Measurements from ENCODE around the gene MAP4K3.

MAP4K3 gene

GRCh38 chr2:39443009-39443408 lies 5.9 kb upstream of the MAP4K3 start:
- DNase-seq: no peak

- peak; percentile 42 for DNase-seq
Observed at GRCh38 chr2:39437522-39438296, 624 bp upstream of the MAP4K3 start.

- no peak for DNase-seq
Observed at GRCh38 chr2:39435741-39436591, 1.1 kb downstream of the MAP4K3 start.

- no peak for DNase-seq
Observed at GRCh38 chr2:39435234-39435633, 1.9 kb downstream of the MAP4K3 start.

DNA sequence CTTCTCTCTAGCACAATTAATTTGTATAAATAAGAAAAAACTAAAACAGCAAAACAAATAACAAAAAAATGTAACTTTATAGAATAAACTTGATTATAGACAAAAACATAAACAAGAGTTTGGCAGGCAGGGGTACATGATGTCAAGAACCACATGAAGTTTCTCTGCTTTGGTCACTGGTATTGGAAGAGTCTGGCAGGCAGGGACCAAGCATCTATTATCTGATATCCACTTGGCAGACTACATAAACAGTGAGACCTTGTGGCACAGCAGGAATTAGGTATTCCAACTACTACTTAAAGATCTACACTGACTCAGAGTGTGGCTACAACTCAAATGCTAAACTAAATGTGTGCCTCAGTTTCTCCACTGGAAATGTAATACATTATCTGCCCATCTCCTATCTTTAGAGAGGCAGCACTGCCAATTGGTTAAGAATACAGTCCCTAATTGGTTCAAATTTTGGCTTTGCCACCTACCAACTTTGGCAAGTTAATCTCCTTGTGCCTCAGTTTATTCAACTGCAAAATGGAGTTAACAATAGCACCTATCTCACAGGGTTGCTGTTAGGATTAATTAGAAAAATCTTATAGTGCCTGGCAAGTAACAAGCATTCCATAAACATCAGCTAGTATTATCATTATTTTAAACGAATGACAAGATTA lies 2.7 kb downstream of the MAP4K3 start:
- DNase-seq: no peak

GRCh38 chr2:39433586-39434195 lies 3.4 kb downstream of the MAP4K3 start:
- DNase-seq: no peak

DNA sequence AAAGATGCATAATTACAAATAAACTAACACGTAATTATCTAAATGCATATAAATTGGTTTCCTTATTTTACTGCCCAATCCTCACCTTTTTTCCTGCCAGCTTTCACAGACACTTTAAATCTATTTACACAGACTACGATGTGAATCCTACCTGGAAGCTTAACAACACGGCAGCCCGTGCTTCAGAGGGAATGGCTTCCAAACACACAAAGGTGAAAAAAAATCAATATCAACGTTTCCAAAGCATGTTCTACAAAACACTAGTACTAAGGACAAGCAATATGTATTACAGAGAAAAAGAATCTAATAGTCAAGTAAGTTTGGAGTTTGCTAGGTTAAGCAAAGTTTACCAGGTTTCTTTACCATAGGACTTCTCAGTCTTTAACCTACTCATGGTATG lies 4.4 kb downstream of the MAP4K3 start:
- no peak for DNase-seq

GRCh38 chr2:39431592-39432316 lies 5.3 kb downstream of the MAP4K3 start:
- no peak for DNase-seq

GRCh38 chr2:39429746-39430145 lies 7.3 kb downstream of the MAP4K3 start:
- DNase-seq: no peak

DNA sequence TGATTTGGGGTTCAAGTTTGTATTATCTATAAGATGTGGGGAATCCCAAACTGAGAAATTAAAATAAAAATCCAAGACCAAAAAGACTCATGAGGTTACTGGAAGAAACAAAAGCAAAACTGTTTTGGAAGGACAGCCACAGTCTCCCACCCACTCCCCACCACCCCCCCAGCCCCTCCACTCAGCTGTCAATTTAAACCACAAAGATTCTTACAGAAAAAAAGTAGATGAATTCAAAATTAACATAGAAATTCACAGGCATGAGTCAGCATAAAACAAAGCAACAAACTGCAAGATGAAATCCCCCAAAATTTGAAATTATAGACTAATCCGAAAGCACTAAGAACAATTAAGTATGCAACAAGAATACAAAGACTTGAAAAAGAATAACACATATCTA lies 12.1 kb downstream of the MAP4K3 start:
- no peak for DNase-seq

DNA sequence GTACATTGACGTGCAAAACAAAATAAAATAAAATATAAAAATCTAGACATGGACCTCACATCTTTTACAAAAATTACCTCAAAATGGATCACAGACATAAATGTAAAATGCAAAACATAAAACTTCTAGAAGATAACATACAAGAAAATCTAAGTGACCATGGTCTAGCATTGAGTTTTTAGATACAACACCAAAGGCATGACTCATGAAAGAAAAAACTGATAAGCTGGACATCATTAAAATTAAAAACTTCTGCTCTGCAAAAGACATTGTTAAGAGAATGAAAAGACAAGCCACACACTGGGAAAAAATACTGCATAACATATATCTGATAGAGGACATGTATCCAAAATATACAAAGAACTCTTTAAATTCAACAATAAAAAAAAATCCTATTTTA lies 14.4 kb downstream of the MAP4K3 start:
- no peak for DNase-seq

- no peak for DNase-seq
Observed at GRCh38 chr2:39421354-39421753, 15.7 kb downstream of the MAP4K3 start.

GRCh38 chr2:39419282-39420223 lies 17.5 kb downstream of the MAP4K3 start:
- DNase-seq: no peak

DNA sequence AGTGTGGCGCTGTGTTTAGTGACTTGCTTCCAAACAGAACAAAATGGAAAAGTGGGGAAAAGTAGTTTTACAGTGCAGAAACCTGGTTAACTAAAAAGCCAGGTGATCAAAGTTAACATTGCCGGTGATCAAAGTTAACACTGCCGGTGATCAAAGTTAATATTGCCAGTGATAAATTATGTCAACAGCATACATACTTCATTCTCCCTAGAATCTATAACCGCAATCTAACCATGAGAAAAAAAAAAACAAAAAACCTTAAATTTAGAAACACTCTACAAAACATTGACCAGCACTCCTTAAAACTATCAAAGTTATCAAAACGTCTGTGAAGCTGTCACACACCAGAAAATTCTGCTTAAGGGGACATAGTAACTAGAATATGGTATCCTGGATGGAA lies 18.6 kb downstream of the MAP4K3 start:
- no peak for DNase-seq

DNA sequence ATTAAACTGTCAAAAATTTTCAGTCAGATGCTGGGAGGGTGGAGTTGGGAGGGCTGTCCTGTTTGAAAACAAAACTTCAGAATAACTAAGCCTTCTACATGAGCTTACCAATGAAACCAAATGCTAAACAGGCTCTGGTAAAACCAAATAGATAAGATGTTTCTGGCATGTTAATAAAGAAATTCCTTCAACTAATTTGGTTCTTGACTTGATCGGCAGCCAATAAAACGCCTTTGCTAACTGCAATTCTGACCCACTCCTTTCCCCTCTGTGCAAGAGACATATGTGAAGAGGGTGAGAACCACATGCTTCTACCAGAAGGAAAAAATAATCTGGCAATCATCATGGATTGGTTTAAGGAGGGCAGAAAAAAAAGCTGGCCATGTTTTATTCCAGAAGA lies 20.9 kb downstream of the MAP4K3 start:
- no peak for DNase-seq

DNA sequence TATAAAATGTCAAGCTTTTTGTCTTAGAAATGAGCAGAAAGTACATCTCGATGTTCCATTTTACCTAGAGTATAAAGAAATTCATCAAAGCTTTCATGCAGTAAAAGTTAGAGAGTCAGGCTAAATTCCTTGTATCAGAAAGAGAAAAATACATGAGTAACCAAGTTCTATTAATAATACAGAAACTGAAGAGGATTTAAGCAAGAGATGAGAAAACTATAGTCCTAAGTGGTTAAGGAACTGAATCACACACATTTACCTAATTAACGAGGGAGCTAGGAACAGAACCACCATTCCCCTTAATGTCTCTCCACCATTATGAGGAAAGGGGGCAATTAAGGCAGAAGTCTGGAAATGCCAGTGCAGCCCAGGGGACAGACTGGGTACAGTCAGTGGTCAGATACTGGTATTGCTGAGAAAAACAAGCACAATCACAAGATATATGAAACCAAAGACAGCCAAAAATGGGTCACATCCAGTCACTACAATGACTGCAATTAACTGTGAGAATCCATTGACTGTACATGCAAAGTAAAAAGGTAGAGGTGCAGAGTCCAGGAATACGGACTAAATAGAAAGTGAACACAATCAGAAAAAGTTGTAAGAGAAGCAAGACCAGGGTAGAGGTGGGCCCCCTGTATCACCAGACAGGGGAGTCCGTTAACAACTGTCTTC lies 23.9 kb downstream of the MAP4K3 start:
- DNase-seq: no peak

- DNase-seq: no peak
Observed at GRCh38 chr2:39411181-39411944, 25.7 kb downstream of the MAP4K3 start.

GRCh38 chr2:39409697-39410389 lies 27.2 kb downstream of the MAP4K3 start:
- no peak for DNase-seq

All from CD4-positive, alpha-beta T cell treated with Interferon gamma for 1 hour (primary cell).